HepG2 (cell line): ENCODE data around the gene HS6ST1. TPM values are rescaled to one million over a fixed set of nuclear protein-coding genes. Genes with fewer than 3 reads are reported as not detected.

Experiments
- AGO2 ChIP-seq: fragments of 200-400 bp; formaldehyde crosslinking; optimal IDR thresholded peaks from 2 replicates; pipeline ENCODE3; 2017; ENCODE audit warnings: mild to moderate bottlenecking, low read depth, low read length, moderate library complexity
- MLLT10 ChIP-seq: sonication (generic); formaldehyde crosslinking; IDR thresholded peaks from 2 replicates; pipeline ENCODE4 v1.4.0; 2020; ENCODE audit warnings: missing genetic modification reagents
- NR0B2 ChIP-seq: sonication (generic); formaldehyde crosslinking; IDR thresholded peaks from 2 replicates; pipeline ENCODE4 v1.4.0; 2020; ENCODE audit warnings: mild to moderate bottlenecking, missing genetic modification reagents
- RBM39 ChIP-seq: fragments of 200-400 bp; formaldehyde crosslinking; IDR thresholded peaks from one replicate; pipeline ENCODE4 v1.6.1; 2018; ENCODE audit warnings: antibody characterized with exemption, mild to moderate bottlenecking, low read depth, low read length; ENCODE audit not compliant: poor library complexity, severe bottlenecking
- SIX1 ChIP-seq: sonication (generic); formaldehyde crosslinking; IDR thresholded peaks from 2 replicates; pipeline ENCODE4 v1.4.0; 2020; ENCODE audit warnings: missing genetic modification reagents, borderline replicate concordance
- THAP11 ChIP-seq: IDR thresholded peaks from 2 replicates; pipeline ENCODE4 v1.6.1; 2016; ENCODE audit warnings: missing biosample characterization, missing genetic modification reagents
- ZFP1 ChIP-seq: IDR thresholded peaks from 2 replicates; pipeline ENCODE4 v1.6.1; 2016
- ZNF263 ChIP-seq: sonication (generic); formaldehyde crosslinking; IDR thresholded peaks from 2 replicates; pipeline ENCODE4 v1.4.0; 2020; ENCODE audit warnings: missing genetic modification reagents
- ZNF3 ChIP-seq: IDR thresholded peaks from 2 replicates; pipeline ENCODE4 v1.7.0; 2017; ENCODE audit warnings: inconsistent platforms
- ZNF34 ChIP-seq: sonication (generic); formaldehyde crosslinking; IDR thresholded peaks from 2 replicates; pipeline ENCODE4 v1.4.0; 2020; ENCODE audit warnings: mild to moderate bottlenecking, missing genetic modification reagents, borderline replicate concordance
- ZNF687 ChIP-seq: sonication (generic); formaldehyde crosslinking; IDR thresholded peaks from 2 replicates; pipeline ENCODE4 v1.5.1; 2020; ENCODE audit warnings: mild to moderate bottlenecking, missing genetic modification reagents, moderate library complexity
- ZNF776 ChIP-seq: sonication (generic); formaldehyde crosslinking; IDR thresholded peaks from 2 replicates; pipeline ENCODE4 v1.4.0; 2020; ENCODE audit warnings: mild to moderate bottlenecking, missing genetic modification reagents
- ZNF883 ChIP-seq: sonication (generic); formaldehyde crosslinking; IDR thresholded peaks from 2 replicates; pipeline ENCODE4 v1.5.1; 2020; ENCODE audit warnings: mild to moderate bottlenecking, missing genetic modification reagents; ENCODE audit errors: not compliant biosample characterization
- polyA plus RNA-seq, 8 experiments: library from polyadenylated mRNA; depleted of rRNA in 3 of 8; stranded (reverse) in 7 of 8; unstranded in 1 of 8; fragments of >200 nt; fragmentation: Illumina TruSeq in 4 of 8; extraction: Trizol in 4 of 8; gene quantifications; 2 replicates each; pipeline versions ENCODE4 v1.2.1 to v1.2.3, GENCODE V29; 2011 to 2016; ENCODE audit warnings: low read depth in 4 of 8, missing spikeins in 1 of 8, mixed read lengths in 1 of 8; ENCODE audit not compliant: insufficient read depth in 1 of 8
- total RNA-seq, 5 experiments: library from RNA; depleted of rRNA; stranded (reverse); fragments of >200 nt; fragmentation: Illumina TruSeq; extraction: Trizol; gene quantifications; 2 replicates each; pipeline ENCODE4 v1.2.3, GENCODE V29; 2016; ENCODE audit warnings: low read depth in 1 of 5

Gene HS6ST1
- total and polyA plus RNA-seq, 2 of the 13 experiments (the other 11 are each of a cell fraction or from before 2014, with no cell fraction given) = 34.5 to 84.6 TPM

- TF ChIP-seq THAP11 (CRISPR knock-in tag) = no peak
- TF ChIP-seq ZNF776 (CRISPR knock-in tag) = 0 out of 2 replicates have a peak, but pooled peaks have one; percentile 2
- peak; percentile 10 for TF ChIP-seq RBM39
- TF ChIP-seq ZNF263 (CRISPR knock-in tag) = no peak
- TF ChIP-seq ZFP1 (CRISPR knock-in tag) = no peak
- no peak for TF ChIP-seq ZNF3 (CRISPR knock-in tag)
- 0 out of 2 replicates have a peak, but pooled peaks have one; percentile 6 for TF ChIP-seq ZNF687 (CRISPR knock-in tag)
- no peak for TF ChIP-seq ZNF34 (CRISPR knock-in tag)
- TF ChIP-seq MLLT10 (CRISPR knock-in tag) = no peak
- no peak for TF ChIP-seq ZNF883 (CRISPR knock-in tag)
- TF ChIP-seq AGO2 = peak; percentile 86
- no peak for TF ChIP-seq SIX1 (CRISPR knock-in tag)
- TF ChIP-seq NR0B2 (CRISPR knock-in tag) = no peak
- TF ChIP-seq, all 625 proteins: peak for 4
Measured at GRCh38 chr2:128285329-128285931, 33.2 kb downstream of the HS6ST1 start (continued).
